ENCODE data around the gene PDCD7. TPM values are rescaled to one million over a fixed set of nuclear protein-coding genes. Genes with fewer than 3 reads are reported as not detected.
A peak's percentile ranks its signal among the peaks of the same experiment; 100 is the strongest.

Gene PDCD7
- total RNA-seq, 2 donors from 2014 or later, result 25.4 to 33.1 TPM

GRCh38 chr15:65092911-65093792, 40.5 kb downstream of the PDCD7 start:
- Histone ChIP-seq H3K4me3 (ENCODE audit: low read length) (no peak overlapping the region), H3K4me1 (ENCODE audit: control insufficient read depth, insufficient read depth, low read length) (peaks cover 9% of the 10 kb centered on the region), H3K9ac (ENCODE audit: extremely low read depth, low read length, poor library complexity, severe bottlenecking) (no peak overlapping the region), H3K27me3 (ENCODE audit: control insufficient read depth, insufficient read depth, low read length, poor library complexity, severe bottlenecking) (no peaks in the 10 kb centered on the region), H3K36me3 (ENCODE audit: control insufficient read depth, insufficient read depth, low read length) (peaks cover 1% of the 10 kb centered on the region), H3K27ac (ENCODE audit: low read depth, low read length) (no peak overlapping the region), H3K9me3 (ENCODE audit: control insufficient read depth, low read length) (no peaks in the 10 kb centered on the region)
- Mint-ChIP-seq H3K27ac (no peak overlapping the region), H3K36me3 (ENCODE audit: low read depth) (peaks cover 4% of the 10 kb centered on the region), H3K4me3 (no peak overlapping the region), H3K27me3 (ENCODE audit: insufficient read depth) (no peaks in the 10 kb centered on the region), H3K4me1 (peaks cover 15% of the 10 kb centered on the region), H3K9me3 (no peaks in the 10 kb centered on the region)
- DNase-seq, result peak; percentile 27
- no peak for TF ChIP-seq CTCF (conservative IDR thresholded peaks at IDR 0.05)
- WGBS, 2 experiments (ENCODE audit: insufficient coverage in 1 of 2, insufficient read length in 1 of 2), result 93 to 97% methylated on average over 15 to 17 of the region's 17 CpGs

- H3K4me1 Mint-ChIP-seq, result peaks cover 24% of the 10 kb centered on the region
- H3K9me3 ChIP-seq (ENCODE audit: control insufficient read depth, low read length), result no peaks in the 10 kb centered on the region
- no peaks in the 10 kb centered on the region for H3K27me3 ChIP-seq (ENCODE audit: control insufficient read depth, insufficient read depth, low read length, poor library complexity, severe bottlenecking)
- H3K36me3 Mint-ChIP-seq (ENCODE audit: low read depth), result no peaks in the 10 kb centered on the region
- H3K9ac ChIP-seq (ENCODE audit: extremely low read depth, low read length, poor library complexity, severe bottlenecking), result no peak overlapping the region
- no peak overlapping the region for H3K4me3 Mint-ChIP-seq
- no peaks in the 10 kb centered on the region for H3K9me3 Mint-ChIP-seq
- DNase-seq, result peak; percentile 31
- H3K27ac ChIP-seq (ENCODE audit: low read depth, low read length), result no peak overlapping the region
- H3K4me3 ChIP-seq (ENCODE audit: low read length), result no peak overlapping the region
- no peak overlapping the region for H3K27ac Mint-ChIP-seq
- H3K4me1 ChIP-seq (ENCODE audit: control insufficient read depth, insufficient read depth, low read length), result peaks cover 18% of the 10 kb centered on the region
- H3K27me3 Mint-ChIP-seq (ENCODE audit: insufficient read depth), result no peaks in the 10 kb centered on the region
- no peaks in the 10 kb centered on the region for H3K36me3 ChIP-seq (ENCODE audit: control insufficient read depth, insufficient read depth, low read length)
- WGBS, 2 experiments (ENCODE audit: insufficient coverage in 1 of 2, insufficient read length in 1 of 2), result 86 to 91% methylated on average over 10 to 12 of the region's 12 CpGs
- TF ChIP-seq CTCF (conservative IDR thresholded peaks at IDR 0.05), result no peak
These were observed 41.5 kb downstream of the PDCD7 start for GRCh38 chr15:65091946-65092770.

DNA sequence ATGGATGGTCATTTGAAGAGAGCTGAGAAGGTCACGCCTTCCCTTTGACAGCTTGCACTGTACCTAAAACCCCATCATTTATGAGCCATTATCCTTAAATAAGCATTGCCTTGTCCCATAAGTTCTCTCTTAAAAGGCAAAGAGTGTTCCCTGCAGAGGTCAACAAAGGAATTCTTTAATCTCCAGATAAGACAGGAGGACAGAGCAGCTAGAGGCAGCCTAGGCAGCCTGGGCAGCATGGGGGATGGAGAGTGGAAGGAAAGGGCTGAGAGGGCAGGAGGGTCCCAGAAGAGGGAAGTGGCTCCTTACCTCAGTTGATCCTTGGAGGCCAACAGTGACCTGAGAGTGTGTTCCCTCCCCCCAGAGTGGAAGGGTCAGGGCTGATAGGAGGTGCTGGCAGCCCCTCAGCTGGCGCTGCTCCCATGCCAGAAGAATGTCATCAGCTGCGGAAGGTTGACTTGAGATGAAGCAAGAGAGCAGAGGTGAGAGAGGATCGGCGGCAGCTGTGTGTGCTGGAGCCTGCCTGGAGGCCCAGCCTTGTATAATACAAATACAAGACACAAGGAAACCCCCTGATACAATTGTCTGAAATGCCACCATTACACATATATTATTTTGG, 44.3 kb downstream of the PDCD7 start:
- Histone ChIP-seq H3K4me1 (ENCODE audit: control insufficient read depth, insufficient read depth, low read length) (peaks cover 25% of the 10 kb centered on the region), H3K36me3 (ENCODE audit: control insufficient read depth, insufficient read depth, low read length) (no peaks in the 10 kb centered on the region), H3K4me3 (ENCODE audit: low read length) (peak overlapping the region; percentile 12), H3K9ac (ENCODE audit: extremely low read depth, low read length, poor library complexity, severe bottlenecking) (no peak overlapping the region), H3K27ac (ENCODE audit: low read depth, low read length) (no peak overlapping the region), H3K27me3 (ENCODE audit: control insufficient read depth, insufficient read depth, low read length, poor library complexity, severe bottlenecking) (no peaks in the 10 kb centered on the region), H3K9me3 (ENCODE audit: control insufficient read depth, low read length) (no peaks in the 10 kb centered on the region)
- Mint-ChIP-seq H3K4me3 (peak overlapping the region; percentile 26), H3K9me3 (no peaks in the 10 kb centered on the region), H3K36me3 (ENCODE audit: low read depth) (no peaks in the 10 kb centered on the region), H3K27ac (peak overlapping the region; percentile 64), H3K27me3 (ENCODE audit: insufficient read depth) (peaks cover 18% of the 10 kb centered on the region), H3K4me1 (peaks cover 46% of the 10 kb centered on the region)
- no peak for TF ChIP-seq CTCF (conservative IDR thresholded peaks at IDR 0.05)
- WGBS, 2 experiments (ENCODE audit: insufficient coverage in 1 of 2, insufficient read length in 1 of 2), result 79 to 83% methylated on average over 2 to 5 of the region's 5 CpGs
- DNase-seq, result no peak
